ENCODE data around the gene RAD1.

DNA sequence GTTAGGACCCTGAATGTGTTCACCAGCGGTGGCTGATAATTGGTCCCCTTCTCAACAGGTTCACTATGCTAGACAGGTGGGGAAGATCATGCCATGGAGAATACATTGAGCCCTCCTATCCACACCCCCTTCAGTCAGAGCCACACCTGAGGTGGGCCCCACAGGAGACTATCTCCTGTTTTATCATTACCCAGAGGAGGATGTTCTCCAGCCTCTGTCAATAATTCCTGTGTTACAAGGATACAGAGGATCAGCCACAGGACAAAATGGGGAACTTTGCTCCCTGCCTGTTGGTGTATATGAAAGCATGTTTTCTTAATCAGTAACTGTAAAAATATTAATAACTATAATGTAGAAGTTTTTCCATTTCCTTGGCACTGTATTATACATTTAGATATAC lies 25.9 kb downstream of the RAD1 start:
- TF ChIP-seq POLR2A (IDR thresholded peaks at IDR 0.05; ENCODE audit: borderline replicate concordance, extremely low read depth, insufficient read depth, insufficient read length): no peak
- TF ChIP-seq CTCF (IDR thresholded peaks at IDR 0.05 in 2 of 3, conservative IDR thresholded peaks at IDR 0.05 in 1 of 3; ENCODE audit: borderline replicate concordance in 1 of 3, insufficient read depth in 1 of 3, low read depth in 2 of 3, low read length in 2 of 3): no peak
- TF ChIP-seq POLR2AphosphoS5 (IDR thresholded peaks at IDR 0.05; ENCODE audit: low read depth, low read length): no peak
- no peak for TF ChIP-seq RAD21 (IDR thresholded peaks at IDR 0.05; ENCODE audit: low read depth)
- no peak for TF ChIP-seq CEBPB (IDR thresholded peaks at IDR 0.05; ENCODE audit: low read depth)
- TF ChIP-seq REST (IDR thresholded peaks at IDR 0.05; ENCODE audit: low read depth): no peak
- no peak for TF ChIP-seq EZH2phosphoT487 (IDR thresholded peaks at IDR 0.05; ENCODE audit: borderline replicate concordance)
- no peak for TF ChIP-seq MAX (IDR thresholded peaks at IDR 0.05)
- TF ChIP-seq YY1 (IDR thresholded peaks at IDR 0.05; ENCODE audit: extremely low read depth, insufficient replicate concordance, low read depth, low read length): no peak
- TF ChIP-seq, protein P1, sequence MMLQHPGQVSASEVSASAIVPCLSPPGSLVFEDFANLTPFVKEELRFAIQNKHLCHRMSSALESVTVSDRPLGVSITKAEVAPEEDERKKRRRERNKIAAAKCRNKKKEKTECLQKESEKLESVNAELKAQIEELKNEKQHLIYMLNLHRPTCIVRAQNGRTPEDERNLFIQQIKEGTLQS (IDR thresholded peaks at IDR 0.05): no peak
- no peak for TF ChIP-seq SP1 (IDR thresholded peaks at IDR 0.05; ENCODE audit: low read depth)
- TF ChIP-seq ZFX (IDR thresholded peaks at IDR 0.05): no peak
- no peak for TF ChIP-seq ZNF274 (IDR thresholded peaks at IDR 0.05; ENCODE audit: low read depth, low read length)
- no peak for TF ChIP-seq EGR1 (IDR thresholded peaks at IDR 0.05; ENCODE audit: low read depth)

Data from HCT116 (cell line).